ENCODE data around the gene CFAP20DC.
"Not testable (repeated sequence)": the region's sequence is repeated elsewhere in the genome, so short reads cannot be mapped to it uniquely, and the experiment has no call there.

CFAP20DC gene

GRCh38 chr3:59016930-59017616 lies 32.8 kb downstream of the CFAP20DC start:
- DNase-seq, result no peak

GRCh38 chr3:59013611-59014010 lies 36.2 kb downstream of the CFAP20DC start:
- no peak for DNase-seq

- no peak for DNase-seq
Observed at GRCh38 chr3:59006634-59007517, 42.9 kb downstream of the CFAP20DC start.

GRCh38 chr3:59001675-59002074 lies 48.1 kb downstream of the CFAP20DC start:
- no peak for DNase-seq

- DNase-seq, result no peak
Observed at GRCh38 chr3:58999774-59000160, 50.1 kb downstream of the CFAP20DC start.

GRCh38 chr3:58999134-58999773 lies 50.6 kb downstream of the CFAP20DC start:
- no peak for DNase-seq

- DNase-seq, result no peak
Observed at GRCh38 chr3:58998476-58999117, 51.2 kb downstream of the CFAP20DC start.

- no peak for DNase-seq
Observed at GRCh38 chr3:58996730-58997129, 53.1 kb downstream of the CFAP20DC start.

- peak; percentile 46 to 73 for DNase-seq
Observed at GRCh38 chr3:58994746-58995330, 55.0 kb downstream of the CFAP20DC start.

- DNase-seq, result no peak
Observed at GRCh38 chr3:58993547-58993946, 56.3 kb downstream of the CFAP20DC start.

GRCh38 chr3:58991623-58992022 lies 58.2 kb downstream of the CFAP20DC start:
- DNase-seq, result no peak

- DNase-seq, result no peak
Observed at GRCh38 chr3:58991026-58991425, 58.8 kb downstream of the CFAP20DC start.

- no peak for DNase-seq
Observed at GRCh38 chr3:58989955-58990354, 59.9 kb downstream of the CFAP20DC start.

GRCh38 chr3:58989163-58989562 lies 60.7 kb downstream of the CFAP20DC start:
- no peak for DNase-seq

- no peak for DNase-seq
Observed at GRCh38 chr3:58988041-58988440, 61.8 kb downstream of the CFAP20DC start.

GRCh38 chr3:58986654-58987053 lies 63.2 kb downstream of the CFAP20DC start:
- no peak for DNase-seq

- DNase-seq, result no peak
Observed at GRCh38 chr3:58979840-58980239, 70.0 kb downstream of the CFAP20DC start.

- DNase-seq, result no peak
Observed at GRCh38 chr3:58973796-58974195, 76.0 kb downstream of the CFAP20DC start.

GRCh38 chr3:58967866-58968265 lies 82.0 kb downstream of the CFAP20DC start:
- DNase-seq, result not testable (repeated sequence)

GRCh38 chr3:58965865-58966264 lies 84.0 kb downstream of the CFAP20DC start:
- DNase-seq, result no peak

- no peak for DNase-seq
Observed at GRCh38 chr3:58963928-58964503, 85.8 kb downstream of the CFAP20DC start.

- no peak for DNase-seq
Observed at GRCh38 chr3:58962816-58963215, 87.0 kb downstream of the CFAP20DC start.

Data from AML-193 (cell line).